ENCODE measurements around the gene SCUBE1. TPM values are rescaled to one million over a fixed set of nuclear protein-coding genes. Genes with fewer than 3 reads are reported as not detected.

Gene SCUBE1
- total RNA-seq, 1 experiment from 2014 or later, result 3.9 TPM

DNA sequence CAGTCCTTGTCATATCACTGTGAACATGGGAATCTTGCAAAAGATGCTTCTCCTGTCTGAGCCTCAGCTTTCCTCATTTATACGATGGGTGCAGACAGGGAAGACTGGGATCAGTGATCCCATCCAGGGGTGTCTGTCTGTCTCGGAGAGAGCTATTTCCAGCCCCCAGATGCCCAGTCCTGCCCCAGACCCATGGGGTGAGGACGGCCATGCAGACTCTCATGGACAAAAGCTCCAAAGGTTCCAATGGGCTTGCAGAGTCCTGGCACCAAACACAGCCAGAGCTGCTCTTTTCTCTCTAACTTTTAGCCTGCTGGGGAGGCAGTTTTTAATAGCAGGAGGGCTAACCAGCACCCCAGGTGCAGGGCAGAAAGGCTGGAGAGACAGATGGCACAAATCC lies 5.2 kb downstream of the SCUBE1 start:
- Histone ChIP-seq H3K27ac (ENCODE audit: low read depth, low read length) (no peak overlapping the region), H3K4me3 (replicated peaks in 1 of 2; ENCODE audit: low read depth in 1 of 2, low read length in 2 of 2) (no peak overlapping the region), H3K4me2 (ENCODE audit: low read length) (no peak overlapping the region), H3K9me3 (ENCODE audit: control insufficient read depth in 1 of 2, insufficient read depth in 1 of 2, low read depth in 1 of 2, low read length in 2 of 2) (no peaks in the 10 kb centered on the region), H3K27me3 (ENCODE audit: insufficient read depth, low read length) (0 out of 2 replicates have a peak, but pooled peaks cover 2% of the 10 kb centered on the region), H2AFZ (ENCODE audit: low read depth, low read length, poor library complexity, severe bottlenecking) (no peak overlapping the region), H4K20me1 (ENCODE audit: insufficient read depth) (no peaks in the 10 kb centered on the region), H3K4me1 (ENCODE audit: control insufficient read depth in 1 of 2, insufficient read depth in 2 of 2, low read length in 2 of 2) (no peaks in the 10 kb centered on the region), H3K9ac (ENCODE audit: low read length) (no peak overlapping the region), H3K9me2 (ENCODE audit: insufficient read depth) (no peaks in the 10 kb centered on the region), H3K36me3 (ENCODE audit: control insufficient read depth in 1 of 2, insufficient read depth in 2 of 2, low read length in 2 of 2) (no peaks in the 10 kb centered on the region), H3K79me2 (ENCODE audit: insufficient read depth, low read length) (no peaks in the 10 kb centered on the region)
- ATAC-seq, result no peak
- ChIA-PET CTCF (interaction anchor here (1.2 kb wide), 1 partner anchor 9 kb away, joined by 4 read pairs; no protein-coding TSS in a partner anchor), POLR2A (no interaction called here), RAD21 (ENCODE audit: low non-redundant PET in 1 of 2, low total read pairs in 2 of 2, uncharacterized antibody in 2 of 2, unreplicated experiment in 2 of 2) (no interaction called here)
- TF ChIP-seq EZH2phosphoT487 (IDR thresholded peaks at IDR 0.05; ENCODE audit: borderline replicate concordance) (no peak), ZBTB33 (IDR thresholded peaks at IDR 0.05; ENCODE audit: extremely low read depth, insufficient replicate concordance, low read length) (no peak), POLR2AphosphoS5 (IDR thresholded peaks at IDR 0.05; ENCODE audit: low read depth, low read length) (no peak), YY1 (IDR thresholded peaks at IDR 0.05; ENCODE audit: extremely low read depth, insufficient replicate concordance, low read depth, low read length) (no peak)
- no peak for DNase-seq (ENCODE audit: low read depth, low spot score)
- intact Hi-C loops (cut with micrococcal nuclease), result no loop called here
- BruUV-seq (replicated peaks), result no TSS peak

- intact Hi-C loops (cut with micrococcal nuclease), result no loop called here
- H3K4me3 ChIP-seq (replicated peaks in 1 of 2; ENCODE audit: low read depth in 1 of 2, low read length in 2 of 2), result no peak overlapping the region
- TF ChIP-seq SP1 (IDR thresholded peaks at IDR 0.05; ENCODE audit: low read depth) (no peak), YY1 (IDR thresholded peaks at IDR 0.05; ENCODE audit: extremely low read depth, insufficient replicate concordance, low read depth, low read length) (no peak), JUND (IDR thresholded peaks at IDR 0.05) (no peak), SRF (IDR thresholded peaks at IDR 0.05; ENCODE audit: low read depth) (no peak), POLR2AphosphoS5 (IDR thresholded peaks at IDR 0.05; ENCODE audit: low read depth, low read length) (no peak), TCF7L2 (IDR thresholded peaks at IDR 0.05; ENCODE audit: borderline replicate concordance, extremely low read depth, insufficient read depth, insufficient read length) (no peak), CEBPB (IDR thresholded peaks at IDR 0.05; ENCODE audit: low read depth) (no peak), ZBTB33 (IDR thresholded peaks at IDR 0.05; ENCODE audit: extremely low read depth, insufficient replicate concordance, low read length) (no peak), EZH2 (IDR thresholded peaks at IDR 0.05) (no peak)
- TF ChIP-seq, protein P1, sequence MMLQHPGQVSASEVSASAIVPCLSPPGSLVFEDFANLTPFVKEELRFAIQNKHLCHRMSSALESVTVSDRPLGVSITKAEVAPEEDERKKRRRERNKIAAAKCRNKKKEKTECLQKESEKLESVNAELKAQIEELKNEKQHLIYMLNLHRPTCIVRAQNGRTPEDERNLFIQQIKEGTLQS (IDR thresholded peaks at IDR 0.05), result no peak
- TF ChIP-seq, protein P2, sequence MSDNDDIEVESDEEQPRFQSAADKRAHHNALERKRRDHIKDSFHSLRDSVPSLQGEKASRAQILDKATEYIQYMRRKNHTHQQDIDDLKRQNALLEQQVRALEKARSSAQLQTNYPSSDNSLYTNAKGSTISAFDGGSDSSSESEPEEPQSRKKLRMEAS (IDR thresholded peaks at IDR 0.05), result no peak
- no peak for DNase-seq (ENCODE audit: low read depth, low spot score)
- ChIA-PET RAD21 (ENCODE audit: low non-redundant PET in 1 of 2, low total read pairs in 2 of 2, uncharacterized antibody in 2 of 2, unreplicated experiment in 2 of 2) (no interaction called here), POLR2A (no interaction called here), CTCF (interaction anchor here (1.2 to 1.4 kb wide), 2 partner anchors 9 kb away, joined by 4 read pairs; no protein-coding TSS in a partner anchor)
- H2AFZ ChIP-seq (ENCODE audit: low read depth, low read length, poor library complexity, severe bottlenecking), result no peak overlapping the region
- no peak overlapping the region for H3K9ac ChIP-seq (ENCODE audit: low read length)
- 0 out of 2 replicates have a peak, but pooled peaks cover 2% of the 10 kb centered on the region for H3K27me3 ChIP-seq (ENCODE audit: insufficient read depth, low read length)
- no peak overlapping the region for H3K4me2 ChIP-seq (ENCODE audit: low read length)
- H4K20me1 ChIP-seq (ENCODE audit: insufficient read depth), result no peaks in the 10 kb centered on the region
- no peaks in the 10 kb centered on the region for H3K36me3 ChIP-seq (ENCODE audit: control insufficient read depth in 1 of 2, insufficient read depth in 2 of 2, low read length in 2 of 2)
- no peaks in the 10 kb centered on the region for H3K4me1 ChIP-seq (ENCODE audit: control insufficient read depth in 1 of 2, insufficient read depth in 2 of 2, low read length in 2 of 2)
- H3K9me2 ChIP-seq (ENCODE audit: insufficient read depth), result no peaks in the 10 kb centered on the region
- H3K27ac ChIP-seq (ENCODE audit: low read depth, low read length), result no peak overlapping the region
- H3K9me3 ChIP-seq (ENCODE audit: control insufficient read depth in 1 of 2, insufficient read depth in 1 of 2, low read depth in 1 of 2, low read length in 2 of 2), result no peaks in the 10 kb centered on the region
- no peaks in the 10 kb centered on the region for H3K79me2 ChIP-seq (ENCODE audit: insufficient read depth, low read length)
- no peak for ATAC-seq
- BruUV-seq (replicated peaks), result no TSS peak
Measured at GRCh38 chr22:43337385-43337784, 5.8 kb downstream of the SCUBE1 start.

All from HCT116 (cell line).